Activated T-cell treated with anti-CD3 and anti-CD28 coated beads for 4 hours (primary cell): Measurements from ENCODE around the gene PGBD2.
"Not testable (repeated sequence)": the region's sequence is repeated elsewhere in the genome, so short reads cannot be mapped to it uniquely, and the experiment has no call there.

Experiments used
- DNase-seq: peaks from one replicate; pipeline ENCODE4 v3.0.0-alpha.2; 2020

PGBD2 gene

DNA sequence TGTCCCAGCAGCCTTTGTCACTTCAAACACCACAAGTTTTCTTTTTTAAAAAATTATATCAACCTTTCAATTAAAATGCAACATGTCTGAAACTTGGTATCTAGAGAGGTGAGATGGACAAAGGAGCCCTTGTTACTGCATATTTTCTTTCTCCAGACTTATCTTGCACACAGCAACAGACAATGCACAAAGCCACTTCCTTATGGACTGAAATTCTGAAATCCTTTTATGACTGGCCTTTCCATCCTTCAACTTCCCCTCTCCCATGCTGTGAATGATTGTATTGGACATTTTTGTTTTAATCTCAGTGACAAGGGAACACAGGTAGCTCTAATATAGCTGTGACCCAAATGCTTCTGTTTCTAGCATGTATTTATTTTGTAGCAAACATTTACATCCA, 22.1 kb downstream of the PGBD2 start:
- not testable (repeated sequence) for DNase-seq

DNA sequence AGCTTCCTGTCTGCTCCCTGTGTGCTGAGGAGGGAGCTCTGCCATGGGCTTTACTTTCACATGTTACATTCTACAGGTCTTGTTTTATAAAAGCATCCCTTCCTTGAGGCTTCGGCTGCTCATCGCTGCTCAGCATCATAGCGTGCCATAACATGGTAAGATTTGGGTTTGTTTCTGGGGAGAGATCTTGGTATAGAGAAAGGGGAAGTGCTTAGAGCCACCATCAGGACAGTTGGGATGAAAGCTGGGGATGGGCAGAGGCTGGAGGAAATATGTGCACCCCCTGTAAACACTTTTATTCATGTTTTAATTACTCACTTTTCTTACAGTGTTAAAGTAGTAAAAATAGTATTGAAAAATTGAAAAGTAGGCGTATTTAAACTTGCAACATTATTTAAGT, 24.0 kb downstream of the PGBD2 start:
- not testable (repeated sequence) for DNase-seq

DNA sequence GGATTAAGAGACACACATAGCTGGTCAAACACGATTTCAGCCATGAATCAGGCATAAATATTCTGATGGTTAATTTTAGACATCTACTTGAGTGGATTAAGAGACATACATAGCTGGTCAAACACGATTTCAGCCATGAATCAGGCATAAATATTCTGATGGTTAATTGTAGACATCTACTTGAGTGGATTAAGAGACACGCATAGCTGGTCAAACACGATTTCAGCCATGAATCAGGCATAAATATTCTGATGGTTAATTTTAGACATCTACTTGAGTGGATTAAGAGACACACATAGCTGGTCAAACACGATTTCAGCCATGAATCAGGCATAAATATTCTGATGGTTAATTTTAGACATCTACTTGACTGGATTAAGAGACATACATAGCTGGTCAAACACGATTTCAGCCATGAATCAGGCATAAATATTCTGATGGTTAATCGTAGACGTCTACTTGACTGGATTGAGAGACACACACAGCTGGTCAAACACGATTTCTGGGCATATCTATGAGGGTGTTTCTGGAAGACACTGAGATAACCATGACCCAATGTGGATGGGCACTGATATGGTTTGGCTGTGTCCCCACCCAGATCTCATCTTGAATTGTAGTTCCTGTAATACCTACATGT, 32.3 kb downstream of the PGBD2 start:
- DNase-seq, result not testable (repeated sequence)

DNA sequence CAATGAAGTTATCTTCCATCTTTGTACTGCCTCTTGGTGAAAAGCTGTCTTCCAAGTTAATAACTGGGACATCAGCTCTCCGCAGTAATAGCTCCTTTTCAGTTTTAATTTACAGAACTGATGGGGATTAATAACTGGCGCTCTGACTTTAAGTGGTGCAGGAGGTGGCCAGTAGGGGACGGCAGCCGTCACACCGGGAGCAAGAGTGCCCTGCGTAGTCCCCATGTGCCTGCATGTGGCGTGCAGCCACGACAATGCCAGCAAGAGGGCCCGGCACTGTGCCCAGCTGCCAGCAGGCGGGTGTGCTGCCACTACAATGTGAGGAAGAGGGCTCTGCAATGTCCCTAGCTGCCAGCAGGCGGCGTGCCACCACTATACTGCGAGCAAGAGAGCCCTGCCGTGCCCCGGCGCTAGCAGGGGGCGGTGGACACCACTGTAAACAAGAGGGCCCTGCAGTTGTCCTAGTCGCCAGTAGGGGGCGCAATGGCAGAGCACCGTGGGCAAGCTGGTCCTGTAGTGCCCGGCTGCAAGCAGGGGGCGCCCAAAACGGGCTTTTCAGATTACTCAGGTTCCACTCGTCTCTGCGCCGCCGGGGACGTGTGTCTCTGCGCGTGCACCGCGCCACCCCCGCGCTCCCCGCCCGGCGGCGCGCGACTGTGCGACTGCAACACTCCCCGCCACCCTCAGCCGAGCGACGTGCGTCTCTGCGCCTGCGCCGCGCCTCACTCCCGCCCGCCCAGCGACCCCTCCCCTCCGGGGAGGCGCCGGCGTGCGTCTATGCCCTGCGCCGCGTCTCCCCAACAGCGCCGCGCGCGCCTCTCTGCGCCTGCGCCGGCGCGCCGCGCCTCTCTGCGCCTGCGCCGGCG, 38.3 kb downstream of the PGBD2 start:
- DNase-seq, result not testable (repeated sequence)

DNA sequence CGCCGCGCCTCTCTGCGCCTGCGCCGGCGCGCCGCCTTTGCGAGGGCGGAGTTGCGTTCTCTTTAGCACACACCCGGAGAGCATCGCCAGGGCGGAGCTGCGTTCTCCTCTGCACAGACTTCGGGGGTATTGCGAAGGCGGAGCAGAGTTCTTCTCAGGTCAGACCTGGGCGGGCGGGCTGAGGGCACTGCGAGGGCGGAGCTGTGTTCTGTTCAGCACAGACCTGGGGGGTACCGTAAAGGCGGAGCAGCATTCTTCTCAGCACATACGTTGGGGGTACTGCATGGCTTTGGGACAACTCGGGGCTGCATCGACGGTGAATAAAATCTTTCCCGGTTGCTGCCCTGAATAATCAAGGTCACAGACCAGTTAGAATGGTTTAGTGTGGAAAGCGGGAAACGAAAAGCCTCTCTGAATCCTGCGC, 39.0 kb downstream of the PGBD2 start:
- not testable (repeated sequence) for DNase-seq

DNA sequence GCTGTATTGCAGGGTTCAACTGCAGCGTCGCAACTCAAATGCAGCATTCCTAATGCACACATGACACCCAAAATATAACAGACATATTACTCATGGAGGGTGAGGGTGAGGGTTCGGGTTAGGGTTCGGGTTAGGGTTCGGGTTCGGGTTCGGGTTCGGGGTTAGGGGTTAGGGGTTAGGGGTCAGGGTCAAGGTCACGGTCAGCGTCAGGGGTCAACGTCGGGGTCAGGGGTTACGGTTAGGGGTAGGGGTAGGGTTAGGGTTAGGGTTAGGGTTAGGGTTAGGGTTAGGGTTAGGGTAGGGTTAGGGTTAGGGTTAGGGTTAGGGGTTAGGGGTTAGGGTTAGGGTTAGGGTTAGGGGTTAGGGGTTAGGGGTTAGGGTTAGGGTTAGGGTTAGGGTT, 39.4 kb downstream of the PGBD2 start:
- not testable (repeated sequence) for DNase-seq

DNA sequence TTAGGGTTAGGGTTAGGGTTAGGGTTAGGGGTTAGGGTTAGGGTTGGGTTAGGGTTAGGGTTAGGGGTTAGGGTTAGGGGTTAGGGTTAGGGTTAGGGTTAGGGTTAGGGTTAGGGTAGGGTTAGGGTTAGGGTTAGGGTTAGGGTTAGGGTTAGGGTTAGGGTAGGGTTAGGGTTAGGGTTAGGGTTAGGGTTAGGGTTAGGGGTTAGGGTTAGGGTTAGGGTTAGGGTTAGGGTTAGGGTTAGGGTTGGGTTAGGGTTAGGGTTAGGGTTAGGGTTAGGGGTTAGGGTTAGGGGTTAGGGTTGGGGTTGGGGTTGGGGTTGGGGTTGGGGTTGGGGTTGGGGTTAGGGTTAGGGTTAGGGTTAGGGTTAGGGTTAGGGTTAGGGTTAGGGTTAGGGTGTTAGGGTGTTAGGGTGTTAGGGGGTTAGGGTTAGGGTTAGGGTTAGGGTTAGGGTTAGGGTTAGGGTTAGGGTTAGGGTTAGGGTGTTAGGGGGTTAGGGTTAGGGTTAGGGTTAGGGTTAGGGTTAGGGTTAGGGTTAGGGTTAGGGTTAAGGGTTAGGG, 39.9 kb downstream of the PGBD2 start:
- not testable (repeated sequence) for DNase-seq
